Muscle of leg (tissue), 11 donors: Measurements from ENCODE around the gene KRT6B. TPM values are rescaled to one million over a fixed set of nuclear protein-coding genes. Genes with fewer than 3 reads are reported as not detected.
"Not testable (repeated sequence)": the region's sequence is repeated elsewhere in the genome, so short reads cannot be mapped to it uniquely, and the experiment has no call there.

Source experiments
- DNase-seq: peaks from one replicate; pipeline ENCODE4 v3.0.0; 2013
- H3K27ac ChIP-seq: one replicate; pipeline ENCODE4 v1.5.1; 2013; ENCODE audit warnings: mild to moderate bottlenecking, low read length, control low read depth
- H3K27me3 ChIP-seq: one replicate; pipeline ENCODE4 v1.6.1; 2013; ENCODE audit warnings: low read length; ENCODE audit not compliant: control insufficient read depth, insufficient read depth
- H3K36me3 ChIP-seq: one replicate; pipeline ENCODE4 v1.6.1; 2013; ENCODE audit warnings: low read length; ENCODE audit not compliant: control insufficient read depth, insufficient read depth
- H3K4me1 ChIP-seq: one replicate; pipeline ENCODE4 v1.6.1; 2013; ENCODE audit warnings: low read length; ENCODE audit not compliant: control insufficient read depth, insufficient read depth
- H3K4me3 ChIP-seq: one replicate; pipeline ENCODE4 v1.5.1; 2013; ENCODE audit warnings: low read length, control low read depth
- H3K9me3 ChIP-seq: replicated peaks from 2 replicates; pipeline ENCODE4 v1.6.1; 2013; ENCODE audit warnings: low read depth, low read length; ENCODE audit not compliant: control insufficient read depth
- WGBS: methylation state at CpG from one replicate; pipeline ENCODE4 v1.1.5; 2013; ENCODE audit warnings: missing lambda C conversion rate; ENCODE audit not compliant: insufficient coverage; 5-methylcytosine and 5-hydroxymethylcytosine counted together
- polyA plus RNA-seq, 8 donors: library from polyadenylated mRNA; unstranded; fragments of 120-200 nt; gene quantifications; one replicate each; pipeline versions ENCODE4 v1.2.1 to v1.2.3, GENCODE V29; 2013; ENCODE audit warnings: inconsistent platforms in 1 of 8, low replicate concordance in 1 of 8; ENCODE audit not compliant: insufficient read length in 8 of 8, insufficient read depth in 1 of 8
- total RNA-seq: library from RNA; stranded (reverse); fragments of 120-200 nt; gene quantifications from one replicate; pipeline ENCODE4 v1.2.4, GENCODE V29; 2013

KRT6B gene
- total and polyA plus RNA-seq, 9 donors: 0.44 TPM; not detected in 8

DNA sequence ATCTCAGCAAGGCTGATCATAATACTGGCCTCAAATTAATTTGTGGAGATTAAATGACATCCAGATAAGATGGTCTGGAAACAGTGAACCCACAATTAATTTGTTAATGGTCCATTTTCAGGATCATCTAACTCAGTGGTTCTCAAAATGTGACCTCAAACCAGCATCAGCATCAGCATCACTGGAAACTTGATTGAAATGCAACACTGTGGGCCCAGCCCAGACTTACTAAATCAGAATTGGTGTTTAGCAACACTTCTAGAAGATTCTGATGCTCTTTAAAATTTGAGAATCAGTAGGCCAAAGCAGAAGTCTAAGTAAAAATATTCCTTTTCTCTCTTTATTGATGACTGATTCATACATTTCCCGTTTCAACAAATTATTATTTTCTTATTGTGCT lies 35.2 kb downstream of the KRT6B start:
- Histone ChIP-seq H3K4me1 (peaks cover 7% of the 10 kb centered on the region), H3K4me3 (no peak overlapping the region), H3K9me3 (no peaks in the 10 kb centered on the region), H3K27ac (peak overlapping the region; percentile 59), H3K27me3 (peaks cover 1% of the 10 kb centered on the region), H3K36me3 (no peaks in the 10 kb centered on the region)
- DNase-seq: no peak
- no CpG with 5 or more reads among the region's 1 CpG for WGBS

DNA sequence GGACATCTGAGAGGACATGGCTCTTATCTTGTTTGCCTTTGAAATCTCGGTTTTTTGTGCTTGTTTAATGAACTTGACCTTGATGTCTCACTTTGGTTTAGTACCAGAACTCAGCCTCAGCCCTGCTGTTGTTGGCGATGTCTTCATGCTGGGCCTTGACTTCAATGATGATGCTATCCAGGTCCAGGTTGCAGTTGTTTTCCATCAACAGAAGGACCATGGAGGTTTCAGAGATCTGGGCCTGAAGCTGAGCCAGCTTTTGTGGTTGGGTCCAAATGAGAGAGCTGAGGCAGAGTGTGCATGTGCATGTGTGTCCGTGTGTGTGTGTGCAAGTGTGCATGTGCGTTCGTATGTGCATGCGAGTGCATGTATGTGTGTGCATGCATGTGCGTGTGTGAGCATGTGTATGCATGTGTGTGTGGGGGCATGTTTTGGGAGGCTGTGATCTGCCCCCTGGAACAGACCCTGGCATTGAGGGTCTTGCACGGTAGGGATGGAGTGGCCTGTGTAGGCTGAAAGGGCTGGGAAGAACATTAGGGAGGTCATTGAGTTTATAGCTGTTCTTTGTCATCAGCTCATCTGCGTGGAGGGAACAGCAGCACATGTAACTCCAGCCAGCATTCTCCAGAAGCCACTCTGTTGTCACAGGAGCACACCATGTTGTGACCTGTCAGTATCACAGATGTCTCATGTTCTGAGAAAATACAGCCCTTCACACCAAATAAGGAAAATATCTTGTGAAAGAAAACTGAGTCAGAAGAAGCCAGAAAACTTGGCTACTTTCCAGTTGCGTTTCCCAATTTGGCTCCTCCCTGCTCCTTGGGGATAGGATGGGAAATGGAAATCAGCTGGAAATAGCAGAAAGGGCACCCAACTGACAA lies 35.8 kb downstream of the KRT6B start:
- H3K27ac ChIP-seq: peak overlapping the region; percentile 59
- WGBS: 69% methylated on average over 7 of the region's 10 CpGs

DNA sequence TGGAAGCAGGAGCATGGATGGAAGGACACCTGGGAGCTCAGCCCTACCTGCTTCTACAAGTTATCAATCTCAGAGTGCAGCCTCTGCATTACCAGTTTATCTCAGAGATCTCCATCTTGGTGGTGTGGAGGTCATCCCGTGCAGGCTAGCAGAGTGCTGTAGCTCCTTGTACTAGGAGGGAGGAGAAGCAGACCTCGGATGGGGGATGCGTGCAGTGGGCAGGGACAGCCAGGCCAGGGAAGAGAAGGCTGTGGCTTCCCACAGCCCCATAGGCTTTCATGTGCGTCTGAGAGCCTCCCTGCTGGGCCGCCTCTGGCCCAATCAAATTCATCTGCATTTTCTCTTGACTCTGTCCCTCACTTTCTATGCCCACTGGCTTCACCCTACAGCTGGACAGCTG lies 37.0 kb downstream of the KRT6B start:
- Histone ChIP-seq H3K27me3 (no peaks in the 10 kb centered on the region), H3K27ac (no peak overlapping the region), H3K9me3 (no peaks in the 10 kb centered on the region), H3K4me3 (no peak overlapping the region), H3K36me3 (no peaks in the 10 kb centered on the region), H3K4me1 (peaks cover 7% of the 10 kb centered on the region)
- WGBS: 73% methylated on average over 4 of the region's 5 CpGs
- DNase-seq: no peak

More for the DNA sequence above, 35.8 kb downstream of the KRT6B start:
- Histone ChIP-seq H3K36me3 (no peaks in the 10 kb centered on the region), H3K9me3 (no peaks in the 10 kb centered on the region), H3K4me1 (peaks cover 7% of the 10 kb centered on the region), H3K4me3 (no peak overlapping the region), H3K27me3 (no peaks in the 10 kb centered on the region)
- peak; percentile 73 for DNase-seq

DNA sequence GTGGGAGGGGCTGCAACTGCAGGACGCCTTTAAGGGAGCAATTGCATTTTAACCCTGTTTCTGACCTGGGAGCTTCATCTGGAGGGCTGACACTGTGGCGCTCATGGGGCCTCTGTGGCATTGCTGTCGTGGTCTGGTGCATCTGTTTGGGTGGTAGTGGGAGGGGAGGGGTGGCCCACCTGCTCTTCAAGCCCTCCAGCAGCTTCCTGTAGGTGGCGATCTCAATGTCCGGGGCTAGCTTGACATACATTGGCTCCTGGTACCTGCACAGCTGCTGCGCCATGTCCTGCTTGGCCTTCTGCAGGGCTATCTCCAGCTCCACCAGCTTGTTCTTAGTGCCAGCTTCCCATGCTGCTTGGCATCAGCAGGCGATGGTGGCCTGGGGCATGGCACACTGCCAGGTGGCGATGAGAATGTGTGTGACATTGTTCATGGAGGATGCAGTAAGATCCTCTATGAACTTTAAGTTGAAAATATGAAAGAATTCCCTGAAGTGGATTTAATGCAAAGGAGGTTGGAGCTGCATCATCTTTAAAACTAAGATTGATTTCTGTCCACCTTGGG lies 38.1 kb downstream of the KRT6B start:
- Histone ChIP-seq H3K4me3 (no peak overlapping the region), H3K36me3 (no peaks in the 10 kb centered on the region), H3K9me3 (no peaks in the 10 kb centered on the region), H3K4me1 (peaks cover 7% of the 10 kb centered on the region), H3K27me3 (no peaks in the 10 kb centered on the region), H3K27ac (no peak overlapping the region)
- no peak for DNase-seq
- WGBS: 70% methylated on average over 5 of the region's 8 CpGs

DNA sequence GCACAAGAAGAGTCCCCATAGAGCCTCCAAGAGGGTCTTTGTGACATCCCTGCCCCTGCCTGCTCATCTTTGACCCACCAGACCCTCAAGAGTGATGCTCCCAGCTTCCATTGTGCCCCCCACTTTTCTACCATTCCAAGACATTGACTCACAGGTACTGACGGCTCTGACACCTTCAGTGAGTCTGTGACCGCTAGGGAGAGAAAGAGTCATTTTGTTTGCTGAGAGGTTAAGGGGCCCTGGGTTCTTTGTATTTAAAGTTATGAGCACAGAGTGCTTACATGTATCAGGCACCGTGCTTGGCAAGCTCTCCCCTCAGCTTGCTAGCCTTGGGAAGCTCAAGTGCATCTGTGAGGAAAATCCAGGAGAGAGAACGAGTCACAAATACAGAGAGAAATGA lies 38.7 kb downstream of the KRT6B start:
- H3K9me3 ChIP-seq: no peaks in the 10 kb centered on the region

DNA sequence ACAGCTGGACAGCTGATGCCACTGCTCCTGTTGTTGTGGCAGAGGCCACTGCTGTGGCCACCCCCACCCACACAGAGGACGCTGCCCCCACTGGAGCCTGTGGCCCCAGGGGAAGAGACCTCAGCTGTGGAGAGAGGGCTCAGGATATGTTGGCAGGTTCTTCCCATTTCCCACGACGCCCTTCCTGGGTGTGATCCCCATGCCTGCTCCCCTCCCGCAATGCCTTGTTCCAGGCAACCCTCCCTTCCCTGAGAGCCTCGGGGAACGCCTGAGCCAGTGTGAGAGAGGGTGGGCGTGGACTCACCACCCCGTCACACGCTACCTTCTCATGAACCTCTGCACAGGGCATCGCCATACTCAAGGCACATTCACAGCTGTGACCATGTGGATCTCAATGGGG lies 40.1 kb downstream of the KRT6B start:
- WGBS: 100% methylated on average over 1 of the region's 10 CpGs
- no peak overlapping the region for H3K4me3 ChIP-seq
- no peaks in the 10 kb centered on the region for H3K9me3 ChIP-seq
- peaks cover 7% of the 10 kb centered on the region for H3K4me1 ChIP-seq
- no peaks in the 10 kb centered on the region for H3K27me3 ChIP-seq
- H3K36me3 ChIP-seq: no peaks in the 10 kb centered on the region
- DNase-seq: no peak
- H3K27ac ChIP-seq: no peak overlapping the region

More for the DNA sequence above, 38.7 kb downstream of the KRT6B start:
- peaks cover 7% of the 10 kb centered on the region for H3K4me1 ChIP-seq
- no peaks in the 10 kb centered on the region for H3K36me3 ChIP-seq
- H3K27me3 ChIP-seq: no peaks in the 10 kb centered on the region
- no peak overlapping the region for H3K27ac ChIP-seq
- H3K4me3 ChIP-seq: no peak overlapping the region
- no peak for DNase-seq
- 24% methylated on average over 2 of the region's 4 CpGs for WGBS

DNA sequence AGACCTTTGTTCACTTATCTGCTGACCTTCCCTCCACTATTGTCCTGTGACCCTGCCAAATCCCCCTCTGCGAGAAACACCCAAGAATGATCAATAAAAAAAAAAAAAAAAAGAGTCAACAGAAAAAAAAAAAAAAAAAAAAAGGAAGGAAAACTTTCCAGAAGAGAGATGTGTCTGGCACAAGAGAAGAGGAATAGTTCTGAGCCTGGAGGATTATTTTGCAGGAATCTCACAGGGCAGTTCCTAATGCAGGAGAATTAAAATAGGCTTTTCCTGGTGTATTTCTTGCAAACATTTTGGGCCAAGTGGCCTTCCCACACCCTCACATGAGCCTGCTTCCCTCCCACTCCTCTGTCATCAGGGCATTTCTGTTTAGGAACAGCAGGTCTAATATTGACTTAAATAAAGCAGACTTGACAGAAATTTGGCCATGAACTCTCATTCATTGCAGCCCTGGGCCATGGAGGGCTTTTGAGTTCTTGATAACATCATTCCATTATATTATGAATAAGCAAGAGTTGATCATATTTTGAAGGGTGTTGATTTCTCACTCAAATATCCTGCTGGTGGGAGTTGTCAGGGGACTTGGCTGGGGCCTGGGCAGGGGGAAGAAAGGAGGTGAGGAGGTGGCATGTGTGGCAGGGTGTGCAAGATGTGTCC lies 41.2 kb downstream of the KRT6B start:
- not testable (repeated sequence) for H3K9me3 ChIP-seq, H3K36me3 ChIP-seq, H3K4me3 ChIP-seq, H3K27me3 ChIP-seq, H3K4me1 ChIP-seq, DNase-seq, H3K27ac ChIP-seq
- no CpG with 5 or more reads among the region's 1 CpG for WGBS

DNA sequence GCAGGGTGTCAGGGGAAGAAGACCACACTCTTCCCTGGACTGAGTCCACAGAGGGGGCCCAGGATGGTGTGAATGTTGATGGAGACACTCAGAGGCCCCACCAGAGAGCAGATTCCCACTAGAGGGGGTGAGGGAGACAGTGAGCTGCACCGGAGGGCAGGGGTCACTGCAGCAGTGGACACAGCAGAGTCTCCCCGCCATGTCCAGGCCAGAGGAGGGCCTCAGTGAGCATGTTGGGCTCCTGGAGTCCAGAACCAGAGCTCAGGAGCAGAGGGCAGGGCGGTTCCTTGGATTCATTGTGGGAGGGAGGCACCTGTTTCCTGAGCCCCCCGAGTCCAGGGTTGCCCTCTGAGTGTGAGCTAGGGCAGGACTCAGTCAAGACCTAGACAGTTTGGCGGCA lies 44.0 kb downstream of the KRT6B start:
- Histone ChIP-seq H3K4me1 (no peaks in the 10 kb centered on the region), H3K27me3 (peaks cover 2% of the 10 kb centered on the region), H3K9me3 (no peaks in the 10 kb centered on the region), H3K4me3 (no peak overlapping the region), H3K27ac (no peak overlapping the region), H3K36me3 (no peaks in the 10 kb centered on the region)
- 76% methylated on average over 5 of the region's 5 CpGs for WGBS
- no peak for DNase-seq

DNA sequence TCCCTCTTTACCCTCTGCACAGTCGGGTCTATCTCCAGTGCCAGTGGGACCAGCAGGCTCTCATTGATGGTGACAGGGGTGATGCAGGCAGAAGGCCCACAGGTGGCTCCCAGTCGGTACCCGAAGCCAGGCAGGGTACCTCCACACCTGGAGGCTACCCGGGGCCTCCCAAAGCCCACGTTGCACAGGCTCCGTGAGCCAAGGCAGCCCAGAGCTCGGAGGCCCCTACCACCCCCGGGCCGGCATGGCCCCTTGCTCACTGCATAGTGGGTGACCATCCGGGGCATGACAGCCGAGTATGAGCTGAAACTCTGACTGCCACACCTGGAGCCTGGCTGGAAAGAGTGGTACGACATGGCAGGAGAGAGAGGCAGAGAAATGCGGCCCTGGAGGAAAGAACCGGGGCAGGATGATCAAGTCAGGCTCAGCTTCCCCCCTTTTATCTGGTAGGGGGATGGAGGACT lies 46.0 kb downstream of the KRT6B start, which contains the start of gene KRT82:
Gene KRT82, minus strand, starts transcription at position 414 of the 464 bp plus-strand sequence. Its CDS starts 58 bp downstream, at position 356.
- Histone ChIP-seq H3K4me3 (no peak within 1 kb of the TSS), H3K4me1 (no peaks in the 10 kb centered on the region), H3K27ac (no peak within 1 kb of the TSS), H3K36me3 (no peaks in the 10 kb centered on the region), H3K9me3 (no peaks in the 10 kb centered on the region), H3K27me3 (peaks cover 2% of the 10 kb centered on the region)
- DNase-seq: no peak
- 83% methylated on average over 10 of the region's 14 CpGs for WGBS

DNA sequence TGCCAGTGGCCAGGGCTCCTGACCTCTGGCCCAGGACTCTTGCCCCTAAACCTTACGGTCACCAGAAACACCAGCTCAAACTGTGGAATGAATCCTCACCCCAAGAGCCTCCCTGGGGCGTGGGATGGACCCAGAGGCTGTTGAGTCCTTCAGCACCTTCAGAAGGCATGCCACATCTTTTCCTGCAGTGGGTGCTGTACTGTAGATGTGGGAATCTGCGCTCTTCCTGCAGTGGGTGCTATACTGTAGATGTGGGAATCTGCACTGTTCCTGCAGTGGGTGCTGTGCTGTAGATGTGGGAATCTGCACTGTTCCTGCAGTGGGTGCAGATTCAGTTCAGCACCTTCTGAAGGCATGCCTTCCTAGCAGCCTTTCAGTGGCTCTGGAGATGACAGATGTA lies 47.0 kb downstream of the KRT6B start:
- H3K9me3 ChIP-seq: no peaks in the 10 kb centered on the region
- no peak overlapping the region for H3K4me3 ChIP-seq
- no peaks in the 10 kb centered on the region for H3K4me1 ChIP-seq
- WGBS: 100% methylated on average over 1 of the region's 3 CpGs
- DNase-seq: no peak
- no peaks in the 10 kb centered on the region for H3K36me3 ChIP-seq
- peaks cover 2% of the 10 kb centered on the region for H3K27me3 ChIP-seq
- no peak overlapping the region for H3K27ac ChIP-seq
